Measurements from ENCODE around the gene TMEM212.

The TMEM212 gene

DNA sequence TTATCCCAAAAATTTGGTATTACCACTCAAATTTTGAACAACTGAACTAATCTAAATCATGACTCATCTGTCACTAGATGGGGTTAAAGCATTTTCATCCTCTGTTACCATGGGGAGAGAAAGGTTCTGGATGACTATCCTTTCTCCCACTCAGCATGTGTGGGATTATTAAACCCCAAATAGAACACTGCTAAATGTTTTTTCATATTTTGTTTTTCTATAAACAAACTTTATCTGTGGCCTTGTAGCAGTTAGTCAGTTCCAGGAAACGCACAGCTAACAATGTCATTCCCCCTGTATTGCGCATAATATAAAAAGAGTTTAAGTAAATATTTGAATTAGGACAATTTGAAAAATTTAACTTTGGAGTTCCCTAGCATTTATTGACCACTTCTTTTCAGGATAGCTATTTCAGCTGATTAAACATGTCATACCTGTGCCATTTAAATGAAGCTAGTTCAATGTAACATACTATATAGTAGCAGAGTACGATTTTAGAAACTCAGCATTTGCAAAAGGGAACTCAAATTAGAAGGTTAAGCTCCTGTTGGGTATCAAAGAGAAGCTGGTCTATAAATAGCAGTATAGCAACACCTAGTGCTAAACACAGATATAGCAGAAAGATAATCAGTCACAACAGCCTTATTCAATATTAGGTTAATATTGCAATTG is 9.2 kb upstream of the TMEM212 start:
- FAIRE-seq (peak; percentile 61), DNase-seq (ENCODE audit: low spot score) (peak; percentile 47)

DNA sequence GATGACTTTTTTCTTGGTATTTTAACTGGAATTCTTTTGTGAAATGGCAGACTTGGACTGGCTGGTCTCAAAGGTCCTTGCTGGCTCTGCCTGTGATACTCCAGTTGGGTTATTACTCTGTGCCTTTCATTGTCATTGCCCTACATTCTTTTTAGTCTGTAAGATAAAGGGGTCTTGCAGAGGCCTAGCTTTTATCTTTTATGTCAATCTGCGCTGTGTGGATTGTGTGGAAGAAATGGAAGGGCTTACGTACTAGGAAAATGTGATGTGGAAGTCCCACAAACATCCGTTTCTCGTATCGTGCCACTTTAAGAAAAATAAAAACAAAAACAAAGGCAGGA is 8.7 kb upstream of the TMEM212 start:
- DNase-seq (ENCODE audit: low spot score) (no peak), FAIRE-seq (no peak)

DNA sequence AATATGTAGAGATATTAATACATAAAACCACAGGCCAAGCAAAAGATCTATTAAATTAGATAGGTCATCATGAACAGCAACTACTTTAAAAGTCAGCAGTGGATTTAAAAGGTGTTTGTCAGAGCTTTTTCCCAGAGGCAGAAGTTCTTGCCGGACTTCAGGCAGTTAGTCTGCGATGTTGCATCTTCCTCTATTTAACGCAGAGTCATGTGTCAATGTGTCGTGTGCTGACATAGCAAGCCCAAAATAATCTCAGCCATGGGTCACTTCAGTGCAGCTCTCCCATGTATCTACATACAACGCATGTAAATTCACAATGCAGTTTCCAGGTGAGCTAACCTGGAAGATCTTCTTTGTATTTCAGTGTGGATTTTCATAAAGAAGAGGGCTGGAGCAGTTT is 8.0 kb upstream of the TMEM212 start:
- DNase-seq (ENCODE audit: low spot score), result no peak
- no peak for FAIRE-seq

DNA sequence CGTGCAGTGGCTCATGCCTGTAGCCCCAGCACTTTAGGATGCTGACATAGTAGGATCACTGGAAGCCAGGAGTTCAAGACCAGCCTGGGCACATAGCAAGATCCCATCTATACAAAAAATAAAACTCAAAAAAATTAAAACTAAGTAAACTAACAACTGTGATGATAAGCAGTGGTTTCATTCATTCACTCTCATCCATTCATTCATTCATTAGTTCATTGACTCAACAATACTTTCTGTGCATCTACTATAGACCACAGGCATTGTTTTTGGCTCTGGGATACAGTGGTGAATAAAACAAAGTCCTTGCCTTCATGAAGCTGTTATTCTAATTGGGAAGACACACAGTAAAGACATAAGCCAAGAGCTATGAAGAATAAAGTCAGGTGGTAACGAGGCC is 7.5 kb upstream of the TMEM212 start:
- DNase-seq (ENCODE audit: low spot score) (no peak), FAIRE-seq (no peak)

DNA sequence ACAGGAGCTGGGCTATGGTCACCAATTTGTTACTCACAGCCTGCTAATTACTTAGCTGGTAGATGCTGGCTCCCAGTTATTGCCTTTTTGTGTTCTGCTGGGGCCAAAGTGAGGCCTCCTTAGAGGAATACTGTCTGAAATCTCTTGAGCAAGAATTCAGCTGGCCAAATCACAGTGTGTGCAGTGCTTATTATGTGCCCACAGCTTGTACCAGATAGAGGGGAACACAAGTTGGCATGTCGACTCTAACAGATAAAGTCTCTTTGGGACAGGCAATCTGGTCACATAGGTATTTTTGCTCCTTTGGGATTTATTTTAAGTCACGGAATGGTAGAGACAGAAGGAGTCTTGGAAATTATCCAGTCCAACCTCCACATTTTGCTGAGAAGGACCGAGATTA is 6.3 kb upstream of the TMEM212 start:
- DNase-seq (ENCODE audit: low spot score) (no peak), FAIRE-seq (no peak)

DNA sequence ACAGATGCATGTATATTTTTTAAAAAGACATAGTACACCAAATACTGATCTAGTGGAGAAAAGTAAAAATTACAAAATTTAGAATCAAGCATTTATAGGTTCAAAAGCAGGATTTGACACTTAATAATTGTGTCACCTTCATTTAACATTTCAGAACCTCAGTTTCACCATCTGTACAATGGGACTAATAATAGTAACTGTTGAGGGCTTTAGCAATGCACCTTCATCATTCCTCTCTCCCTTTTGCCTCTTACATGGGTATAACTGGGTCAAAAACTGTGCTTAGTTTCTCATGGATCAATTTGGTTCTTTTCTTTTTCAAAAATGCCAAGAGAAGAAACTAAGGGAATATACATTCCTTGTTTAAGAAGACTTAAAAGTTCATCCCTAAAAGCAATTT is 5.5 kb upstream of the TMEM212 start:
- no peak for FAIRE-seq
- DNase-seq (ENCODE audit: low spot score), result no peak

DNA sequence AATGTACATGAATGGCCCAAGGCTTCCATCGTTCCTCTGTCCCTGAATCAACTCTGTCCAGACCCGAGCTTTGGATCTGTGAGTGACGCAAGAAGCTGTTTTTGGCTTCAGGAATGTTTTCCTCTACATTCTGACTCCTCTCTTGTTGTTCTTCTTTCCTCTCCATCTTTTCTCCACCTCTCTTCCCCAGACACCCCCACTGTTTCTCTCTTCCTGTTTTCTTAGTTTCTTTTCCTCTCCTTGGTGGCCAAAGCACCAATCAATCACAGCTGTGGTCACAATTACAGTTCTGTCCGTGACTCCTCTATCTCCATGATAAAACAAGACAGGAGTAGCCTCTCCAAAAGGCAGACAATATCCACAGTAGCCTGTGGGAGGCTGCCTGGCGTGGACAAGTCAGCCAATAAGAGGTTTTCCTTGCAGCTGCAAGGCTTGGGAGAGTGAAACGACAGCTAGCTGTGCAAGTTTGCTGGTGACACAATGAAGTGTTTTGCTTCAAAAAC is 4.9 kb upstream of the TMEM212 start:
- FAIRE-seq (no peak), DNase-seq (ENCODE audit: low spot score) (no peak)

DNA sequence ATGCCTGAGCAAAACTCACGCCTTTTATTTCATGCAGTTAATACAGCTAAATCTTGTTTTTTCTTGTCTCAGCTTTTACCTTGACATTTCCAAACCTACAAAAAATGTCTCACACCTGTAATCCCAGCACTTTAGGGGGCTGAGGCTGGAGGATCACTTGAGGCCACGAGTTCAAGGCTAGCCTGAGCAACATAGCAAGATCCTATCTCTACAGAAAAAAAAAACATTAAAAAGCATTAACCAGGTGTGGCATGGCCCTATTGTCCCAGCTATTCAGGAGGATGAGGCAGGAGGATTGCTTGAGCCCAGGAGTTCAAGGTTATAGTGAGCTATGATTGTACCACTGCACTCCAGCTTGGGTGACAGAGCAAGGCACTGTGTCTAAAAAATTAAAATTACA is 3.9 kb upstream of the TMEM212 start:
- DNase-seq (ENCODE audit: low spot score) (no peak), FAIRE-seq (no peak)

DNA sequence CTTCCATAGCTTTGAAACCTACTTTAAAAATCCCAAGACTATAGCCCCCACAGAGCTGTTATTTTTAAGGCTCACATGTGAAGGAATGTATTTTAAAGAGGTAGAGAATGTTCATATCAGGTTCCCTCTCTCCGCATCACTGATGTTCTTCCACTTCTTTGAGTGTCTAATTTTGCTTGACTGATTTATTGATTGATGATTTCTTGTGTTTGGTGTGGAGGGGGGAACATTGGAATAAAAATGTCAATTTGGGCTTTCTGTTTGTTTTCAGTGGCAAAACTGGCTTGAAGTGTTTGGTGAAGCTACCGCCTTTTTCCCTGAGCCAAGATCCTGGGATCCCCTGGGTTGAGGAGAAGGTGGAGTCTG is 2.7 kb upstream of the TMEM212 start:
- no peak for FAIRE-seq
- no peak for DNase-seq (ENCODE audit: low spot score)

DNA sequence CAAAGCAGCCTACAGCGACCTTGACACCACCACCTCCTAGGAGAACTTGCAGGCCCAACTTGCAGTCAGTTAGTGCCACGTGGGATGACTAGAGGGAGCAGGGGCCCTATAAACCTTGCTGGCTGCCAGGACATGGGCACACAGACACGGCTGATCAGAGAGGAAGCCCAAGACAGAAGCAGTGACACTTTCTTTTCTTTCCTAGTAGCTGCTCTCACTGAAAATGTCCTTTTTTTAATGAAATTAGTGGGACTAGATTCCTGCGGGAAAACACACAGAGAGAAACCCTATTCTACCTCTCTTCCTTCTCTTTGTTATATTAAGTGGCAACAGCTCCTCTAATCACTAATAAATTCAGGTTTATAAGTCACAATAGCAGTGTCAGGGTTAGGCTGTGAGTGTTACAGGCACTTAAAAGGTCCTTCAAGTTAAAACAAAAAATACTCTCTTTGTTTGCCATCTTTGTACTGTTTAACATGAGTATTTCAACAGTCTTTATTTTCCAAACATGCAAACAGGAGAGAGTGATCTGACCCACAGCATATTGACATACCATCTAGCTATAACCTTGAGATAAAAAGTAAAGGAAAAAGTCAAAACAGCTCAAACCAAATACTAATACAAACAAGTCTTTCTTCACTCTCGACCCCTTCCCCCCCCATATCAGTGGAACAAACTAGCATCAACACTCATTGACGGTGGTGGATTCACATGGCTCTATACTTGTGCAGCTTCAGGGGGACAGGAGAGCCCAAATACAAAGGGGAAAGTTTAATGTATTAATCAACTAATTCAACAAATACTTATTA is 2.1 kb upstream of the TMEM212 start:
- DNase-seq (ENCODE audit: low spot score) (no peak), FAIRE-seq (no peak)

DNA sequence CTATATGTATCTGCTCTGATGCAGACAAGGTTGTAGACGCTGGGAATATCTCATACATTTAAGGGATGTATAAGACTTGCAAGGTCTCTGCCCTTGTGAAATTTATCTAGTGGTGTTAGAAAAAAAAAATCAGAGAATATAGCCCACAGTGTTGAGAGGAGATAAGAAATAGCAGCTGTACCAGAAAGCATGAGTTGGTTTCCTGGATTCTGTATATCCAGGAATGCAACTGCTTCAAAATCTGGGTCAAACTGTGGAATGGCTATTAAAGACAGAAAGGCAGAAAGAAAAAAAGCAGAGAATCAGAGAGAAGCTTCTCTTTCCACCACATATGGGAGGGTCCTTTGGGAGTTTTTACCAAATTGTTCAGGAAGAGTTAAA is 1.5 kb upstream of the TMEM212 start:
- DNase-seq (ENCODE audit: low spot score) (no peak), FAIRE-seq (no peak)

DNA sequence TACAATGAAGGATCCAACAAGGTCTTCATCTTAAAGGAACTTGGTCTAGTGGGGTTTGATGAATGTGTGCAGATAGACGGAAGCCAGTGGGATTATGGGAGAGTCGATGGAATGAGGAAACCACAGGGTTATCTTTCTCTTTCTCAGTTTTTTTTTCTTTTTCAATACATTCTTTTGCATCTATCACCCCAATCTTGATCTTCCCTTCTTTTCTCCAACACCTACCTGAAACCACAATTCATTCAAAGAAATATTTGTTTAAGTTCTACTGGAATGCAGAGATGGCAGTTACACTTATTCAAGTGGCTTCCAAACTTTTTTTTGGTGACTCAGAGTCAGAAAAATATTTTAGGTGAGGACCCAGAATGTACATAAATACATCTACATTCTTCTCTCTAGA is 1.7 kb downstream of the TMEM212 start:
- DNase-seq (ENCODE audit: low spot score), result peak; percentile 29
- FAIRE-seq, result no peak

DNA sequence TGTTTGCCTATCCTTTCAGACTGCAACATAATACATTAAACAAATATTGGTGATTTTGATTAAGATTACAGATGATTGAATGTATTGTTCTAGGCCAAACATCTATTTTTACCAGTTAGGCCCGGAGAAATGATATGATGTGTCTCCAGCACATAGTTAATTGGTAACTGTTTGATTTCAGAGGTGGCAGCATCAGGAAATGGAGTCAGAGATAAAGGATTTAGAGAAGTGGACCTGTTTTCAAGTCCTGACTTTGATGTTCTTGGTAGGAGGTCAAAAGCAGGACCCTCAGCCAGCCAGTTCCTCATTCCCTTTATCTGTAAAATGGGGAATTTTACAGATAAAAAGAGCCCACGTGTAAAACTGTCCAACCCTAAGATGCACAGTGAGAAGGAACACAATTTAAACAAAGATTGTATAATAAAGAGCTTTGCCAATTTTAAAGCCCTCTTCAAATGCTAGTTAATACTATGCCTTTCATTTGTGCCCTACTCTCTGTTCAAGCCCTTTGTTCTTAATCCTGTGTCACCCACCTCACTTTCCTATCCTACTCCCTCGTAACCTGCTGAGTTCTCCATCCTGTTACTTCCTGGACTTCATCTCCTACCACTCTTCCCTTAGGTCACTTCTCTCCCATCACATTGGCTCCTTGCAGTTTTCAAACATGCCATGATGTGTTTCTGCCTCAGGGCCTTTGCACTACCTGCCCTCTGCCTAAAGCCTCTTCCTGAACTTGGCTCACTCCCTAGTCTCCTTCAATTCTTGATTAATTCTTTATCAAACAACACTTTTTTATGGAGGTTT is 2.5 kb downstream of the TMEM212 start:
- FAIRE-seq (peak; percentile 74), DNase-seq (ENCODE audit: low spot score) (peak; percentile 42)

DNA sequence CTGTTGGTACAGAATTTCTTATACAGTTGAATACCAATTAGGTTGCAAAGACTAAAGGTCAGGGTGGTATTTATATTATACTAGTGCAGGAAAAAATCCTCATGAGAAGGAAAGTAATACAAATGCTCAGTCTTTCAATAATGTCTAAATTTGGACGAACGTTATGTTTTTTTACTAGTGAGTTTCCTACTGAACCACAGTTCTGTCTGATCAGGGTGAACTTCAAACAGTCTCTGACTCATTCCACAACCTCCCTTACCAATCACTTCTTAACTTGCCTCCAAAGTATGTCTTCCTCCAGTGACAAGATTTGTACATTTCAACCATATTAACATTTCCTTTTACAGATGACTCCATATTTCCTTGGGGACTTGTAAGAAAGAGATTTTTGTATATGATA is 3.4 kb downstream of the TMEM212 start:
- DNase-seq (ENCODE audit: low spot score) (peak; percentile 50), FAIRE-seq (peak; percentile 69)

DNA sequence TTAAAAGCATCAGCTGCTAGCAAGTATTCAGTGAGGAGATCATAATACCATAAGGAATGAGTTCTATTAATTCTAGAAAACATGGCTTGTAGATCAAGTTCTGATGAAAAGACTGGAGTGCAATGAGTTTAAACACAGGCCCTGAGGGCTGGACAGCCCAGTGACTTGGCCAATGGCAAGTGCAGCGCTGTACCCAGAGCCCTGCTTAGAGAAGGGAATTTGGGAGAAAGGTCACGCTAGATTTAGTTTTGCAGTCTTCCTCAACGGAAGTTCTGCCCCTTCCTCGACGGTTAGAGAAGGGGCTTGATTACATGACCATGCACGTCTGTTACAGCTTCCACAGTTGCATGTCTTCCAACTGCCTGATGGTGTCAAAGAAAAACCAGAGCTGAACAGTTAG is 4.0 kb downstream of the TMEM212 start:
- DNase-seq (ENCODE audit: low spot score), result no peak
- FAIRE-seq, result no peak

DNA sequence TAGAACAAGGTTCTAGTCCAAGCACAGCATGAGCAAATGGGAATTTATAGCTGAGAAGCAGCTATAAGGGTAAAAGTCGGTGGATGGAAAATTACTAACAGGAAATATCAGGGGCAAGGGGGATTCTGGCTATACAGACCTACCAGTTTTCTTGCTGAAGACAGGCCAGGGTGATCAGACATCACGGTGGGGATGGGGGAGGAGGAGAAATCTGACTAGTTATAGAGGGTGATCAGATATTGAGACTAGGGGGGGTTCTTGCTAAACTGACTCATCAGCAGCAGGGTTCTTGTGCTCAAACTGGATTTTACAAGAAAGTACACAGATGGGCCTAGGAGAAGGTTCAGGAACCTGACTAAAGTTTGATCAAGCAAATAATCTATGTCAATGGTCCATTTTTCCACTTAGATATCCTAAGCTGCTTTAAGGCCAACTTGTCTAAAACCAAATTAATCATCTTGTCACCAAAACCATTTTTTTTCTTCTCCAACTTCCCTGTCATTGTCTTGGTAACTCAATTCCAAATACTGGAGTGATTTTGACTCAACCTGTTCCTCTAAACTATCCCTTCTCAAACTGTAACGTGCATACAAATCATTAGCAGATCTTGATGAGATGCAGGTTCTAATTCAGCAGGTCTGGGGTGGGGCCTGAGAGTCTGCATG is 4.6 kb downstream of the TMEM212 start:
- DNase-seq (ENCODE audit: low spot score) (no peak), FAIRE-seq (no peak)

DNA sequence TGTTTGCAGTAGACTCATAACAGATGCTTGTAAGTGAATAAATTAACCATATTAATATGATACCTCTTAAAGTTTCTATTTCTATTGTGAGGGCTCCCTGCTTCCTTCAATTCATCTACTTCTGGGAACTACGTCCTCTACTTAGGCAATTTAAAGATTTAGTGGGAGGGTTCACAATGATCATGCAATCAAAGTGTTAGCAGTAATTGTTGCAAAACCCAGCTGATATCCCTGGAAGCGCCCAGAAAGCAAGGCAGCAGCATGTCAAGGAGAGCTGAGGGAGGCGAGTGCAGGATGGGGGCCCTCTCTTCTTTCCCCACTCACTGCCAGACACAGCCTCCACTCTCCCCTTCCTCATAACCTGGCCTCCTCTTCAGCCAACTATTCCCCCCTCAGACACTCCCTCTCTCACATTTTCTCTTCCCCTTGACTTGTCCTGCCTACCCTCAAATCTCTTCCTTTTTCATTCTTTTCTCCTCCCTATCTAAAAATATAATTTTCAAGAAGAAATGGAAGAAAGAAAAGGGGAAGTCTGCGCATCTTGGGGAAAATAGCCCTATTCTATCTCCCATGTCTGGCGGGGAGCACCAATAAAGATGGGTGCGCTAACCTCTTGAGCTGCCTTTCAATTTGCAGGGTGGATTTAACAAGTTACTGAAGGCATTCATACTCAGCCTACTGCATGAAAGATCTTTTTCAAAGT is 6.6 kb downstream of the TMEM212 start:
- DNase-seq (ENCODE audit: low spot score) (no peak), FAIRE-seq (no peak)

DNA sequence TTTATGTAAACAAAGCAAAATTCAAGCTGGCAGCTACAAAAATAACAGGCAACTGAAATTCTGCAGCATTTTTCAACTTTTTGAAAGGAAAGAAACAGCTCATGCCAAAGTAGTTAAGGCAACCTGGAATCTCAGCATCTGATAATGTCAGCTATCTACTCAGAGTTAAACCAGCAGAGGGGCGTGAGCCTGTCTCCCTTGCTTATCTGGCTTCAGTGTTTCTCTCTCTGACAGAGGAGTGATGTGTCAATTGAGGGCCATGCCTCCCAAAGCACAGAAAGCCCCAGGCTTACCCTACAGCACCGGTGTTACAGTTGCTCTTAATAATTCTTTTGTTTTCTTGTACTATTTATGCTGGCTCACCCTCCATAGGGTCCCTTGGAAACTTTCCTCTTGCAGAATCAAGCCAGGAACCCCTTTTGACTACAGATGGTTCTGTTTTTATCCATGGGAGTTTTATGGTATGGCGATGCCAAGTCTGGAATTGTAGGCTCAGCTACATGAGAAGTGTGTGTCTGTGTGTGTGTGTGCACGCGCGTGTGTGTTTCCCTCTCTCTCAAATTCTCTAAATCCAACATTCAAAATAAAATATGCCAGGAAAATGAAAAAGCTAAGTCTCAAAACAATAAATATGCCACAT is 7.3 kb downstream of the TMEM212 start:
- FAIRE-seq (no peak), DNase-seq (ENCODE audit: low spot score) (no peak)

DNA sequence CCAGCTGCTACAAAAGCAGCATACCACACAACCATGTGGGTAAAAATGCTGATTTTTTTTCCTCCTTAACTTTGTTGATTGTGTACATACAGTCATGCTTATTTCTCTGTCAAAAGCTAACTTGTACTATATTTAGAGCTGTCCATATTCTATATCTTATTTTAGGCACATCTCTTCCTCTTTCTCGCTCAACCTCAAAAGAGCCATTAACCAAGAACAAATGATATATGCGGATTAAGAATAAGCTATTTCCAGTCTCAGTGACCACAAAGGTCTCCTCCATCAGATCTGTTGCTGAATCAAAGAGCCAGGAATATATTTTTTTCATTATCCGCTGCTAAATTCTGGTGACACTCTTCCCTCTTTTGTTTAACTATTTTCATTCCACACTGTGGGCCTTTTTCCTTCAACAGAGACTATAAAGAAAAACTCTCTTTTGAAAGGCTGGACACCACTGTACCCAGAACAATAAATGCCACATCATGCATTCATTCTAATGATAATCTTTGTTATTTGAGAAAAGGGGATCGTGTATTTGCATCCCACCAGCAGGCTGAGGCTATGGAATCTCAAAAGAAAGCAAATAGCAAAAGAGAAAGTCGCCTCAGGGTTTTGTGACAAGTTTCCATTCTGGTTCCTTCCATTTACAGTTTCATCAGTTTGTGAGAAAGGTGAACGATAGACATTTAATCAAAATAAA is 8.0 kb downstream of the TMEM212 start:
- no peak for FAIRE-seq
- DNase-seq (ENCODE audit: low spot score), result no peak

DNA sequence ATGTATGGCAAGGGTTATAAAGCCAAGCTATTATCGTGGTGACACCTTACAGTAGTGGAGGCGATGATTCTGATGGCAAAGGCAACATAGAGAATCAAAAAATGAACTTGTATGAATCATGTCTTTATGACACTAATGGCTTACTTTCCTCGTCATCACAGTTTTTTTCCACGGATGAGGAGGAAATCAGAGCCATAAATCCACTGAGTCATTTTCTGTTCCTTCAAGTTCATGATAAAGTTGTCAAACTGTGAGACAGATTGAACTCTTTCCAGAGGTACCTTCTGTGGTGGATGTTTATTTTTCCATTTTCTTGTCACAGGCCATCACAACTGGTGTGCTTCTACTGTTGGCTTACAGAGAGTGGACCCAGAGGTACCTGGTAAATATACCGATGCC is 8.5 kb downstream of the TMEM212 start:
- DNase-seq (ENCODE audit: low spot score) (peak; percentile 72), FAIRE-seq (peak; percentile 64)
